HepG2 (cell line): ENCODE measurements around the gene LTV1. TPM values are rescaled to one million over a fixed set of nuclear protein-coding genes. Genes with fewer than 3 reads are reported as not detected.

Source experiments
- ATAC-seq: fragments of 200-7000 bp; cut with Tn5 transposase; 3 replicates; pipeline ENCODE4 v1.9.1; 2020; ENCODE audit warnings: mild to moderate bottlenecking, moderate library complexity
- Bru-seq: library from RNA; stranded (reverse); fragments of 400-500 nt; gene quantifications from one replicate; lab custom pipeline; 2021; lab: Mats Ljungman, UMichigan
- BruChase-seq, 2 experiments: library from RNA; stranded (reverse); fragments of 400-500 nt; gene quantifications; one replicate each; lab custom pipeline; 2021; lab: Mats Ljungman, UMichigan
- BruUV-seq: library from RNA; stranded (reverse); fragments of 400-500 nt; replicated peaks from 2 replicates; lab custom pipeline; 2021; lab: Mats Ljungman, UMichigan
- CTCF ChIA-PET: fragments of 300-600 bp; formaldehyde crosslinking; extraction: SDS; loops from one replicate; lab custom pipeline; 2021; ENCODE audit warnings: low total read pairs, inconsistent platforms, low intra/inter-chr PET ratio; lab: Yijun Ruan, JAX
- POLR2A ChIA-PET: fragments of 350-600 bp; sonication (Branson Sonifier 250); formaldehyde crosslinking; loops from one replicate; lab custom pipeline; 2020; ENCODE audit warnings: antibody characterized with exemption, inconsistent platforms; lab: Yijun Ruan, JAX
- DNase-seq: peaks from one replicate; pipeline ENCODE4 v3.0.0-alpha.2; 2015; ENCODE audit warnings: low spot score
- FAIRE-seq: peaks from 3 replicates; lab custom pipeline; 2011; peaks lifted over from hg19 to GRCh38; lab: Jason Lieb, UNC
- H2AFZ ChIP-seq: one replicate; pipeline ENCODE4 v1.6.1; 2011; ENCODE audit warnings: low read length, inconsistent platforms
- H3K27ac ChIP-seq: fragments of 300-600 bp; 3 replicates; pipeline ENCODE4 v1.8.0; 2011; ENCODE audit warnings: mixed run types, mild to moderate bottlenecking, mixed read lengths, low read length, inconsistent platforms; ENCODE audit not compliant: insufficient read depth; ENCODE audit errors: extremely low read length
- H3K27me3 ChIP-seq, 2 experiments: fragments of 200-600 bp in 1 of 2; 2 replicates in 1 of 2; 3 replicates in 1 of 2; pipeline versions ENCODE4 v1.6.0 to v1.8.0; 2011; ENCODE audit warnings: low read length in 2 of 2, mild to moderate bottlenecking in 2 of 2, moderate library complexity in 2 of 2, inconsistent platforms in 1 of 2; ENCODE audit not compliant: insufficient read depth in 2 of 2, control insufficient read depth in 1 of 2
- H3K36me3 ChIP-seq, 2 experiments: fragments of 200-600 bp in 1 of 2; replicated peaks in 1 of 2; 2 replicates in 1 of 2; 3 replicates in 1 of 2; pipeline versions ENCODE4 v1.5.1 to v1.8.0; 2011; ENCODE audit warnings: low read length in 2 of 2, inconsistent platforms in 1 of 2; ENCODE audit not compliant: insufficient read depth in 2 of 2, control insufficient read depth in 1 of 2
- H3K4me1 ChIP-seq: 2 replicates; pipeline ENCODE4 v1.5.1; 2012; ENCODE audit warnings: low read length, inconsistent platforms; ENCODE audit not compliant: insufficient read depth
- H3K4me2 ChIP-seq: 2 replicates; pipeline ENCODE4 v1.6.0; 2011; ENCODE audit warnings: low read depth, low read length, inconsistent platforms
- H3K4me3 ChIP-seq, 3 experiments: fragments of 200-600 bp in 1 of 3; sonication (generic), shearing (Covaris generic) in 1 of 3; replicated peaks in 1 of 3; 2 replicates each; pipeline ENCODE4 v1.5.1; 2011 to 2016; ENCODE audit warnings: low read length in 3 of 3, inconsistent platforms in 2 of 3, low read depth in 2 of 3, mild to moderate bottlenecking in 2 of 3, control low read depth in 1 of 3, mixed read lengths in 1 of 3; ENCODE audit not compliant: insufficient read depth in 1 of 3
- H3K79me2 ChIP-seq: one replicate; pipeline ENCODE4 v1.6.1; 2011; ENCODE audit warnings: low read length, inconsistent platforms; ENCODE audit not compliant: insufficient read depth
- H3K9ac ChIP-seq: 2 replicates; pipeline ENCODE4 v1.6.0; 2011; ENCODE audit warnings: mild to moderate bottlenecking, low read depth, low read length, inconsistent platforms; ENCODE audit not compliant: insufficient read depth
- H3K9me3 ChIP-seq: 2 replicates; pipeline ENCODE4 v1.5.1; 2012; ENCODE audit warnings: mild to moderate bottlenecking, low read length
- H4K20me1 ChIP-seq: 2 replicates; pipeline ENCODE4 v1.6.0; 2011; ENCODE audit warnings: inconsistent platforms, mild to moderate bottlenecking, low read length, moderate library complexity; ENCODE audit not compliant: insufficient read depth
- GFI1 ChIP-seq: sonication (generic); formaldehyde crosslinking; IDR thresholded peaks from 2 replicates; pipeline ENCODE4 v1.5.0; 2020; ENCODE audit warnings: missing genetic modification reagents, mild to moderate bottlenecking, borderline replicate concordance
- KDM6A ChIP-seq: IDR thresholded peaks from 2 replicates; pipeline ENCODE4 v1.6.1; 2016; ENCODE audit warnings: low read depth
- MYNN ChIP-seq: sonication (generic); formaldehyde crosslinking; IDR thresholded peaks from 2 replicates; pipeline ENCODE4 v1.4.0; 2020; ENCODE audit warnings: mild to moderate bottlenecking, low read depth, missing genetic modification reagents
- PAF1 ChIP-seq: IDR thresholded peaks from 2 replicates; pipeline ENCODE4 v1.6.1; 2016; ENCODE audit warnings: missing genetic modification reagents, missing compliant biosample characterization
- PITX1 ChIP-seq: sonication (generic); formaldehyde crosslinking; IDR thresholded peaks from 2 replicates; pipeline ENCODE4 v1.5.1; 2020; ENCODE audit warnings: mild to moderate bottlenecking, missing genetic modification reagents
- SAP130 ChIP-seq: IDR thresholded peaks from 2 replicates; pipeline ENCODE4 v1.6.1; 2016; ENCODE audit warnings: low read depth
- SRY ChIP-seq: sonication (generic); formaldehyde crosslinking; IDR thresholded peaks from 2 replicates; pipeline ENCODE4 v1.8.0; 2022; ENCODE audit warnings: mild to moderate bottlenecking, missing genetic modification reagents
- ZBTB8A ChIP-seq: sonication (generic); formaldehyde crosslinking; IDR thresholded peaks from 2 replicates; pipeline ENCODE4 v1.4.0; 2020; ENCODE audit warnings: mild to moderate bottlenecking, low read depth, missing genetic modification reagents, borderline replicate concordance
- ZNF17 ChIP-seq: sonication (generic); formaldehyde crosslinking; IDR thresholded peaks from 2 replicates; pipeline ENCODE4 v1.5.0; 2020; ENCODE audit warnings: mild to moderate bottlenecking, missing genetic modification reagents
- ZNF362 ChIP-seq: sonication (generic); formaldehyde crosslinking; IDR thresholded peaks from 2 replicates; pipeline ENCODE4 v1.4.0; 2020; ENCODE audit warnings: missing genetic modification reagents, mild to moderate bottlenecking, borderline replicate concordance
- ZNF430 ChIP-seq: sonication (generic); formaldehyde crosslinking; IDR thresholded peaks from 2 replicates; pipeline ENCODE4 v1.9.0; 2021; ENCODE audit warnings: mild to moderate bottlenecking, missing genetic modification reagents
- ZNF513 ChIP-seq: sonication (generic); formaldehyde crosslinking; conservative IDR thresholded peaks from 2 replicates; pipeline ENCODE4 v1.5.0; 2020; ENCODE audit warnings: missing genetic modification reagents
- ZNF780A ChIP-seq: sonication (generic); formaldehyde crosslinking; IDR thresholded peaks from 2 replicates; pipeline ENCODE4 v1.8.0; 2022; ENCODE audit warnings: mild to moderate bottlenecking, missing genetic modification reagents, moderate library complexity
- ZNF850 ChIP-seq: sonication (generic); formaldehyde crosslinking; conservative IDR thresholded peaks from 2 replicates; pipeline ENCODE4 v1.9.0; 2021; ENCODE audit warnings: mild to moderate bottlenecking, missing genetic modification reagents
- WGBS: methylation state at CpG from one replicate; pipeline ENCODE4 v1.1.6; 2017; ENCODE audit warnings: low lambda C conversion rate; 5-methylcytosine and 5-hydroxymethylcytosine counted together
- in situ Hi-C: cut with HindIII; loops from 2 replicates; pipeline ENCODE4 v1.10.0; 2017; ENCODE audit warnings: low pct_unique_long_range_greater_than_20kb; ENCODE audit not compliant: extremely low pct_ligation_motif_present
- intact Hi-C: fragments of 100-400 bp; cut with micrococcal nuclease; formaldehyde crosslinking; loops from one replicate; pipeline ENCODE4 v1.10.0; 2022; ENCODE audit not compliant: unreplicated experiment
- long read RNA-seq, 2 experiments: library from RNA in 1 of 2; library from polyadenylated mRNA in 1 of 2; stranded (forward) in 1 of 2; unstranded in 1 of 2; transcript quantifications; one replicate each; pipeline ENCODE4 v2.0.0, GENCODE V29; 2019 to 2022
- polyA minus RNA-seq, 3 experiments: library from RNA; depleted of rRNA, polyadenylated mRNA; stranded (reverse); fragments of >200 nt; gene quantifications; 2 replicates each; pipeline ENCODE4 v1.2.3, GENCODE V29; 2011; ENCODE audit warnings: low replicate concordance in 1 of 3
- polyA plus RNA-seq, 8 experiments: library from polyadenylated mRNA; depleted of rRNA in 3 of 8; stranded (reverse) in 7 of 8; unstranded in 1 of 8; fragments of >200 nt; fragmentation: Illumina TruSeq in 4 of 8; extraction: Trizol in 4 of 8; gene quantifications; 2 replicates each; pipeline versions ENCODE4 v1.2.1 to v1.2.3, GENCODE V29; 2011 to 2016; ENCODE audit warnings: low read depth in 4 of 8, missing spikeins in 1 of 8, mixed read lengths in 1 of 8; ENCODE audit not compliant: insufficient read depth in 1 of 8
- total RNA-seq, 5 experiments: library from RNA; depleted of rRNA; stranded (reverse); fragments of >200 nt; fragmentation: Illumina TruSeq; extraction: Trizol; gene quantifications; 2 replicates each; pipeline ENCODE4 v1.2.3, GENCODE V29; 2016; ENCODE audit warnings: low read depth in 1 of 5

LTV1 gene
- 85.8 and 122 TPM in 2 replicates for total RNA-seq (2016; rRNA removed; fragmentation: Illumina TruSeq; extraction: Trizol)
- total RNA-seq (2016; cell fraction: cytosol; rRNA removed; fragmentation: Illumina TruSeq; extraction: Trizol; ENCODE audit: low read depth) = 15.6 and 17.4 TPM in 2 replicates
- 84.4 and 118 TPM in 2 replicates for total RNA-seq (2016; cell fraction: insoluble cytoplasmic fraction; rRNA removed; fragmentation: Illumina TruSeq; extraction: Trizol)
- total RNA-seq (2016; cell fraction: membrane; rRNA removed; fragmentation: Illumina TruSeq; extraction: Trizol) = 31.8 and 36.3 TPM in 2 replicates
- total RNA-seq (2016; cell fraction: nucleus; rRNA removed; fragmentation: Illumina TruSeq; extraction: Trizol) = 69.7 and 73.2 TPM in 2 replicates
- polyA plus RNA-seq (2011; rRNA removed) = 15.9 and 21.1 TPM in 2 replicates
- 6.1 and 9.5 TPM in 2 replicates for polyA plus RNA-seq (2011; cell fraction: cytosol; rRNA removed)
- polyA plus RNA-seq (2011; cell fraction: nucleus; rRNA removed) = 21.7 and 25.4 TPM in 2 replicates
- polyA plus RNA-seq (2012) = 32.5 and 45.9 TPM in 2 replicates
- 12.9 and 13.2 TPM in 2 replicates for polyA plus RNA-seq (2016; cell fraction: cytosol; fragmentation: Illumina TruSeq; extraction: Trizol; ENCODE audit: low read depth)
- 129 and 141 TPM in 2 replicates for polyA plus RNA-seq (2016; cell fraction: insoluble cytoplasmic fraction; fragmentation: Illumina TruSeq; extraction: Trizol; ENCODE audit: low read depth)
- 19.2 and 19.9 TPM in 2 replicates for polyA plus RNA-seq (2016; cell fraction: membrane; fragmentation: Illumina TruSeq; extraction: Trizol; ENCODE audit: low read depth)
- polyA plus RNA-seq (2016; cell fraction: nucleus; fragmentation: Illumina TruSeq; extraction: Trizol; ENCODE audit: insufficient read depth, low read depth) = 128 and 133 TPM in 2 replicates
- polyA minus RNA-seq (2011; rRNA and poly(A)+ RNA removed; ENCODE audit: low replicate concordance) = 2.3 and 2.5 TPM in 2 replicates
- polyA minus RNA-seq (2011; cell fraction: cytosol; rRNA and poly(A)+ RNA removed) = 8.6 and 9.2 TPM in 2 replicates
- polyA minus RNA-seq (2011; cell fraction: nucleus; rRNA and poly(A)+ RNA removed) = 37.7 and 42.4 TPM in 2 replicates
- Bru-seq, nascent RNA = percentile 97 among the genes with signal in this experiment
- percentile 93 among the genes with signal in this experiment for BruChase-seq, experiment 1, labeled RNA remaining after a 6-hour chase
- percentile 95 among the genes with signal in this experiment for BruChase-seq, experiment 2, labeled RNA remaining after a 2-hour chase
- long read RNA-seq, experiment 1, transcript LTV1-201 (11 exons, 1,847 nt) = major isoform, 62 of 99 reads
- long read RNA-seq, experiment 1, partial matches to known transcripts = 24 of 99 reads
- long read RNA-seq, experiment 1, other reads (novel, unspliced or antisense) = 13 of 99 reads
- long read RNA-seq, experiment 2, transcript LTV1-201 (11 exons, 1,847 nt) = major isoform, 35 of 67 reads
- long read RNA-seq, experiment 2, partial matches to known transcripts = 23 of 67 reads
- long read RNA-seq, experiment 2, other reads (novel, unspliced or antisense) = 9 of 67 reads

GRCh38 chr6:143842902-143843676 lies at the start of gene LTV1:
LTV1 (plus strand) TSS chr6:143843338; CDS start chr6:143843478, 140 bp downstream.
- Histone ChIP-seq H3K79me2 (peaks cover 27% of the 10 kb centered on the region), H3K4me1 (peaks cover 39% of the 10 kb centered on the region), H3K9ac (peak within 1 kb of the TSS; percentile 98), H2AFZ (peak within 1 kb of the TSS; percentile 79), H4K20me1 (no peaks in the 10 kb centered on the region), H3K27ac (peak within 1 kb of the TSS; percentile 95), H3K27me3 (no peaks in the 10 kb centered on the region; a peak in 1 of 5 replicates), H3K4me2 (peak within 1 kb of the TSS; percentile 87), H3K36me3 (peaks cover 10 to 25% of the 10 kb centered on the region in 2 experiments), H3K9me3 (no peaks in the 10 kb centered on the region), H3K4me3 (peak within 1 kb of the TSS; percentile 75 to 88 (median 85))
- ChIA-PET CTCF (no interaction called here), POLR2A (interaction anchor here (0.6 to 3.1 kb wide), 31 partner anchors 8 to 784 kb away, joined by 3 to 48 read pairs (median 4); partner anchors contain the start of genes ADAT2, FUCA2, PEX3 and ZC2HC1B)
- peak; percentile 97 for ATAC-seq
- peak; percentile 83 for FAIRE-seq
- intact Hi-C loops (loop anchor here (1.0 to 5.0 kb wide), 5 partner anchors 98 to 268 kb away; partner anchors contain the start of gene PHACTR2), in situ Hi-C loops (loop anchor here (5.0 kb wide), 2 partner anchors 166 to 266 kb away; partner anchors contain the start of gene PHACTR2)
- BruUV-seq = no TSS peak
- DNase-seq = peak; percentile 98
- under 1% methylated on average over 39 of the region's 64 CpGs for WGBS
- TF ChIP-seq ZNF513 (CRISPR knock-in tag) (no peak; the same call in 1 of the 2 replicates), KDM6A (CRISPR knock-in tag) (no peak), GFI1 (peak; percentile 92; the same call in 1 of the 2 replicates), PITX1 (CRISPR knock-in tag) (peak; percentile 93), MYNN (CRISPR knock-in tag) (peak; percentile 93), ZNF850 (CRISPR knock-in tag) (0 out of 2 replicates have a peak, but pooled peaks have one; percentile 71), SRY (CRISPR knock-in tag) (peak; percentile 98), ZBTB8A (CRISPR knock-in tag) (peak; percentile 95), ZNF780A (CRISPR knock-in tag) (peak; percentile 76), SAP130 (peak; percentile 100), ZNF362 (peak; percentile 81), PAF1 (no peak), ZNF430 (CRISPR knock-in tag) (peak; percentile 86), ZNF17 (CRISPR knock-in tag) (peak; percentile 97)
